Brain pericyte (primary cell): ENCODE results near the gene CWC15.
"Not testable (repeated sequence)": the region's sequence is repeated elsewhere in the genome, so short reads cannot be mapped to it uniquely, and the experiment has no call there.

Experiments
- DNase-seq: peaks from one replicate; pipeline ENCODE4 v3.0.0-alpha.2; 2012; ENCODE audit warnings: low read depth, low spot score

The CWC15 gene

DNA sequence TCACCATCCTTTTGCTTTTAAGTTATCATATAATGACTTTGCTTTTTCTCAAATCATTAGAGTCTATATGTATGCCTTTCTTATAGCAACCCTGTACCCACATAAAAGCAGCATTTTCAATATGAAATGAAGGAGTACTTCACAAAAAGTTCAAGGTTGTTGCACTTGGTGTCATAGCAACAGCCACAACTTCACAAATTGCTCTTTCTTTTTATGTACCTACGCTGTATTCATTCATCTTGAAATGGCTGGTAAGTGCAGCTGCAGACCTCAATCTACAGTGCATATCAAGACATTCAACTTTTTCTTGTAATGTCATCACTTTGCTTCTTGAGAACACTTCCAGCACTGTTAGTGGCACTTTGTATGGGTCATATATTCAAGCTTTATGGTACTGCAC, 18.6 kb downstream of the CWC15 start:
- DNase-seq, result no peak

GRCh38 chr11:94948070-94948617, 25.2 kb downstream of the CWC15 start:
- no peak for DNase-seq

- no peak for DNase-seq
These were observed 26.5 kb downstream of the CWC15 start for GRCh38 chr11:94946812-94947211.

GRCh38 chr11:94941131-94941530, 32.2 kb downstream of the CWC15 start:
- DNase-seq, result no peak

GRCh38 chr11:94939346-94939745, 34.0 kb downstream of the CWC15 start:
- DNase-seq, result no peak

GRCh38 chr11:94938095-94939055, 35.0 kb downstream of the CWC15 start:
- peak; percentile 98 for DNase-seq

DNA sequence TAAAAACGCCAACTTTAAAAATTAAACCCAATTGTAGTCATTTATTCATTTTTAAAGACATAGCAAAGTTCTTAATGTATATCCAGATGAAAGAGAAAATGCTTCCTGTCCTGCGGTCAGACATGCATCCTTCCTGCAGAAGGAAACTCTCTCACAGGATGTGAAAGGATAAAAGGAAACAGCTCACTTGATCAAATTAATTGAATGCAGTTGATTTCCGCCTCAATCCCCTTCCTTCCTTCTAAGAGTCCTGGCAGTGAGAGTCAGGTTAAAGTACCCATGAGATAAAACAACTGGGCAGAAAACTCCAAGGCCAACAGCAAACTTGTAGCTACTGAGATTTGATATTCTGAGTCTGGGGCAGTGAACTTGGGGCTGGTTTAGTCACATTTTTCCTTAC, 38.5 kb downstream of the CWC15 start:
- DNase-seq, result no peak

DNA sequence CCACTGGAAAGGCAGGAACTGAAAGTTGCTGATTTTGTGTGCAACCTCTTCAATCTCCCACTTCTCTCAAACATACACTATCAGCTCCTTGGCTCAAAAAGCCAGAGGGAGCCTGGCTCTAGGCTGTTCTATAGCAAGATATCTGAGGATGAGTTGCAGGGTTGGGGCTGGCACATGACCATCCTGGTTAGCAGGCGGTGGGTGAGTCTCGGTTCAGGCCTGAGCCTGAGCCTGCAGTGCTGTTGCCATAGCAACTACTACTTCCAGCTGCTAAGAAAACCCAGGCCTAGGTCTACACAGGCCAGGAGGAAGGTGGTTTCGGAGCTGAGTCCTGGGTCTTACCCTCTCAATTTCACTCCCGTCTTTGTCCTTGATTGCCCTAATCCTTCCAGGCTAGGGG, 39.0 kb downstream of the CWC15 start:
- peak; percentile 57 for DNase-seq

DNA sequence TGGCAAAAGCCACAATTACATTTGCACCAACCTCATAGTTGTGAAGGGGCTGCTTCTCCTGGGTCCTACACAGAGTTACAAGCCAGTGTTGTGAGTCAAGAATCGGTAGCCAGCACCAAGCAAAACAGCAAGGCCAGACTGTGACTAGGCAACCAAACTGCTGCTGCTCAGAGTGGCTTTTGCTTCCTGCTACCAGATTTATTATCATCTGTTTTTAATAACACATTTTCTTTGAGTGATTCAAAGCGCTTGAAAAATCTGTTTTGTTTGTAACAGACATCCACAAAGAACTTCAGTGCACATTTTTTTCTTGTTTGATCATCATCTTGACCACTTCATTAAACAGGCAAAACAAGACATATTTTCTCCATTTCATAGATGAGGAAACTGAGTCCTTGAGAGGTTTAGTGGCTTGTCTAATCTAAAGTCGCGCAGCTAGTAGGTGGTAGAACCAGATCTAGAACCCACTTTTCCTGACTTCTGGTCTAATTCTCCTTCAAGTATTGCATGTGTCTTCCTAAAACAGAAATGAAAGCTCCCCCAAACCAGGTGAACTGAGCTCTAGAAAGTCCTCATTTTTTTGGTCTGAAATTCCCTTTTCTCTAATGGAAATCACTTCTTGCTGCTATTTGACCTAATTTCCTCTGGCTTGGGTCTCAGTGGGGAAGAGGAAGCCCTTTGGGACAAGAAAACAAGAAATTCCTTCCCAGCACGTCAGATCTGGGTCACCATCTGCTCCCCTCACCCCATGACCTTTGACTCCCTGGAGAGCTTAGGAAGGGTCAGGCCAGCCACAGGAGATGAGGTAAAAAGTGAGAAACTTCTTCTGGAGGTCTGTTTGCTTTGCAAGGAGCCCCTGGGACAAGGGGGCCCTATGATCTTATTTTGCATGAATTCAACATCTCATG, 39.9 kb downstream of the CWC15 start:
- peak; percentile 86 for DNase-seq

DNA sequence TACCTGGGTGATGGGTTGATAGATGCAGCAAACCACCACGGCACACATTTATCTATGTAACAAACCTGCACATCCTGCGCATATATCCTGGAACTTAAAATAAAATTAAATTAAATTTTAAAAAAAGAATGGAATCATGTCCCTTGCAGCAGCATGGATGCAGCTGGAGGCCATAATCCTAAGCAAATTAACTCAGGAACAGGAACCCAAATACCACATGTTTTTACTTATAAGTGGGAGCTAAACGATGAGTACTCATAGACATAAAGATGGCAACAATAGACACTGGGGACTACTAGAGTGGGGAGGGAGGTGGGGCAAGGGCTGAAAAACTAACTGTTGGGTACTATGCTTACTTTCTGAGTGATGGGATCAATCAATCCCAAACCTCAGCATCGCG, 40.9 kb downstream of the CWC15 start:
- DNase-seq, result no peak

DNA sequence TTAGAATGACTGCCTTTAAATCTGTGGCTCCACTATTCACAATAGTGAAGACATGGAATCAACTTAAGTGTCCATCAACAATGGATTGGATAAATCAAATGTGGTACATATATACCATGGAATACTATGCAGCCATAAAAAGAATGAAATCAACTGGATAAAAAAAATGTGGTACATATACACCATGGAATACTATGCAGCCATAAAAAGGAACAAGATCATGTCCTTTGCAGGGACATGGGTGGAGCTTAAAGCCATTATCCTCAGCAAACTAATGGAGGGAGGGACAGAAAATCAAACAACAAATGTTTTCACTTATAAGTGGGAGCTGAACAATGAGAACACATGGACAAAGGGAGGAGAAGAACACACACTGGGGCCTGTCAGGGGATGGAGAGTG, 41.3 kb downstream of the CWC15 start:
- not testable (repeated sequence) for DNase-seq

DNA sequence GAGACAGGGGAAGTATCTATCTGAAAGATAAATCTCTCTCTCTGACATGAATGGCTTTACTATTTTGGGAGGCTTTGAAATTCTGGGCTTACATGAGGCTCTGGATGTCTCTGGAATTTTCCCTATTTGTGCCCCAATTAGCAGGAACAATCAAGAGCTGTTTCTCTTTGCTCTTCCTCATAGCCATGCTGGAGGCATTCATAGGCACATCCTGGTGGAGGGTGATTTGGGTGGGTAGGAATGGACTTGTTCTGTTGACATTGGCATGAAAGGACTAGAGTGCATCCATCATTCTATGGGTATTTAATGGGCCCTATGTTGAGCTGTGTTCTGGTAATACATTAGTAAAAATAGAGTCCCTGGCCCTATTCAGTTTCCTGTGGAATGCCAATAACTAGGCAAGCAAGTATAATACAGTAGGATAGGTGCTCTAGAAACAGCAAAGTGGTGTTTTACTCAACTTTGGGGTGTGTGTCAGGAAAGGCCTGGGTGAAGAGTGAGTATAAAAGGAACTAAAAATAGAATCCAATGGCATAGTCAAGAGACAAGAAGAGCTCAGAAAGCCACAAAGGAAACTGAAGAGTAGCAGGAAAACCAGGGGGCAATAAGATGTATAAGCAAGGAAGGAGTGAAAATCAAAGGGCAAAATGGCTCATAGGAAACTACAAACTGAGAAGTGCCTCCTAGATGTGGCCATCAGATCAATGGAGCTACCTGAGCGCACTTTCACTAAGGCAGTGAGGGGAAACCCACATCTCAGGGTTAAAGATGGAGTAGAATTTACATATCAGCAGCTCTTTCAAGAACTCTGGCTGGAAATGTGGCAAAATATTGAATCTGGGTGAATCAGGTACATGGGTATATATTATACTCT, 45.0 kb downstream of the CWC15 start:
- no peak for DNase-seq

GRCh38 chr11:94926698-94927237, 46.6 kb downstream of the CWC15 start:
- DNase-seq, result peak; percentile 92

DNA sequence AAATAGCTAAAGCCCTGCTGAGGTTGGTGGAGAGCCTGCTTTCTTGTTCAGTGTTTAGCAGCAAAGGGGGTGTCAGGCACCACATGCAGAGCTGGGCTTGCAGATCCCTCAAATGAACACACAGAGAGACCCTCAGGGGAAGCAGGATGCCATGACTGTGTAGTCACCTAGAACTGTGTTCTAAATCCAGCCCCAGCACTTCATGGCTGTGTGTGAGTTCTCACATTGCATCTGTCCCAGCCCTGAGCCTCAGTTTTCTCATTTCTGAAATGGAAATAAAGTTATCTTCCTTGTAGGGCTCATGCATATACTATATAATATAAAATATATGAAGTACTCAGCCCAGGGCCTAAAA, 47.1 kb downstream of the CWC15 start:
- no peak for DNase-seq

DNA sequence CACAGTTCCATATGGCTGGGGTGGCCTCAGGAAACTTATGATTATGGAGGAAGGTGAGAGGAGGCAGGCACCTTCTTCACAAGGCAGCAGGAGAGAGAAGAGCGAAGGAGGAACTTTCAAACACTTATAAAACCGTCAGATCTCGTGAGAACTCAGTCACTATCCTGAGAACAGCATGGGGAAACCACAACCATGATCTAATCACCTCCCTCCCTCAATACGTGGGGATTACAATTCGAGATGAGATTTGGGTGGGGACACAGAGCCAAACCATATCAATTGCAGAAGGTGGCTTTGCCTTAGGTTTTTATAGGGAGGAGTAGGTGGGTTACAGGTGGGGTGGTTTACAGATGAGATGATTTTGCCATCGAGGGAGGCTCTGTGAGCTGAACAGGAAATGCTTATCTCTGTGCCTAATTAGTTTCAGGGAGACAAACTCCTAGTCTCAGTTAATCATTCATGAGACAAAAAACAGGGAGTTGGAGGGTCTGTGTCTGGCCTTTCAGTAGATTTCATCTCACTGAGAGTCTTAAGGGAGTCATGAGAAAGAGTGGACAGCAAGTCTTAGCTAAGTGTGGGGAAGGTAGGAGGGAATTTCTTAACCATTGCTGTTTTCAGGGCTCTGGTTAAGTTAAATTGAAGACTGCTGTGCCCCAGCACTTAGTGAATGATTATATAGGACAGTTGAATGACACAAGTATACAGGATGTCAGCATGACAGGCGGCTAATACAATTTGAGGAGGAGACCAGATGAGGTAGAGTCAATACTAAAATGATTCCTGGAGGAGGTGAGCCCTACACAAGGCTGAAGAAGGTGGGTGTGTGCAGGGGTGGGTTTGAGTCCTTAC, 47.7 kb downstream of the CWC15 start:
- no peak for DNase-seq

- DNase-seq, result no peak
These were observed 48.7 kb downstream of the CWC15 start for GRCh38 chr11:94924612-94925011.

DNA sequence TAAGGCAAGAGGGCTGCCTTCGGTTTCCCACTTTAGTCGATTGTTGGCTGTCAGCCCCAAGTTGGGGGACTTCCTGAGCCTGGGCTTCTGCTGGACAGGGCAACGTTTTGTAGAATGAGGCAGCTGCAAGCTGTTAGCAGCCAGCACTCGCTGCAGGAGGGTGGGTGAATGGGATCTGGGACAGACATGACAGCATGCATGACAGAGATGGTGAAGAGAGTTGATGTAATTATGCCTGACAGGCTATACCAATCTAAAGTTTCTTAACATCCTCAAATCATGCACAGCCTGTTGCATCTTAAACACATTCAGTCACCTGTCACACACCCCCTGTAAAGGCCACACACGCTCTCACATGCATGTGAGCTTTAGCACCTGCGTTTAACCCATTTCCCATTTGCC, 49.2 kb downstream of the CWC15 start:
- no peak for DNase-seq

DNA sequence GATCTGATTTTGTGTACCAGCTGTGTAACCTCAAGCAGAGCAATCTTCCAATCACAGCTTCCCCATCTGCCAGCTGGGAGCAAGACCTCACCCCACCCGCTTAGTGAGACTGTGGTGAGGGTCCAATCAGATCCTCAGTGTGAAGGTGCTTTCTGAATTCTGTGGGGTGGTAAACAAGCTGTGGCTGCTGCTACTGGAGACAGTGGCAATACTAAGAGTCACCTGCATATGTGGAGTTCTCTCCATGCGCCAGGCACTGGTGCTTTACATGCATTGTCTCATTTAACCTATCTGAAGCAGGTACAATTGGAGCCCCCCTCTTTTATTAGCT, 50.4 kb downstream of the CWC15 start:
- no peak for DNase-seq

GRCh38 chr11:94922321-94923003, 50.9 kb downstream of the CWC15 start:
- no peak for DNase-seq

- DNase-seq, result no peak
These were observed 53.0 kb downstream of the CWC15 start for GRCh38 chr11:94920311-94920710.
